Measurements from ENCODE around the gene MEGF6. TPM values are rescaled to one million over a fixed set of nuclear protein-coding genes. Genes with fewer than 3 reads are reported as not detected.

MEGF6 gene
- total and polyA plus RNA-seq, 7 donors = 0.67 to 5.5 (median 3.7) TPM

GRCh38 chr1:3646596-3646995 is 35.3 kb upstream of the MEGF6 start:
- Histone ChIP-seq H3K36me3 (ENCODE audit: insufficient read depth in 1 of 2, low read depth in 1 of 2) (peaks cover 0 to 42% of the 10 kb centered on the region in 2 donors), H3K9me3 (no peaks in the 10 kb centered on the region), H3K4me3 (no peak overlapping the region), H3K4me1 (peaks cover 8% of the 10 kb centered on the region), H3K27ac (no peak overlapping the region), H3K27me3 (ENCODE audit: insufficient read depth in 3 of 3, low read length in 2 of 3) (peaks cover 0 to 14% (median 13%) of the 10 kb centered on the region in 3 donors)
- intact Hi-C loops (cut with DNase I) = loop anchor here in 1 of 2 donors (10.0 kb wide), 1 partner anchor 258 kb away; the partner anchor contains the start of gene C1orf174
- no peak for TF ChIP-seq CTCF (IDR thresholded peaks at IDR 0.05)
- ATAC-seq = no peak
- 92 to 94% (median 92%) methylated on average over 20 of the region's 20 CpGs for WGBS, 3 donors
- no peak for DNase-seq

- H3K36me3 ChIP-seq (ENCODE audit: insufficient read depth in 1 of 2, low read depth in 1 of 2) = peaks cover 0 to 42% of the 10 kb centered on the region in 2 donors
Measured at GRCh38 chr1:3645666-3646355, 34.5 kb upstream of the MEGF6 start.

GRCh38 chr1:3645247-3645646 is 33.9 kb upstream of the MEGF6 start:
- peaks cover 8% of the 10 kb centered on the region for H3K4me1 ChIP-seq
- H3K9me3 ChIP-seq = no peaks in the 10 kb centered on the region
- no peak overlapping the region for H3K4me3 ChIP-seq
- DNase-seq (no peak), ATAC-seq (no peak)
- intact Hi-C loops (cut with DNase I) = loop anchor here in 1 of 2 donors (10.0 kb wide), 1 partner anchor 260 kb away; the partner anchor contains the start of gene C1orf174
- 93 to 98% (median 93%) methylated on average over 43 of the region's 43 CpGs for WGBS, 3 donors
- peaks cover 0 to under 1% (median 0%) of the 10 kb centered on the region in 3 donors for H3K27me3 ChIP-seq (ENCODE audit: insufficient read depth in 3 of 3, low read length in 2 of 3)
- H3K27ac ChIP-seq = no peak overlapping the region
- TF ChIP-seq CTCF (IDR thresholded peaks at IDR 0.05) = no peak
- peaks cover 0 to 42% of the 10 kb centered on the region in 2 donors for H3K36me3 ChIP-seq (ENCODE audit: insufficient read depth in 1 of 2, low read depth in 1 of 2)

More at GRCh38 chr1:3645666-3646355, 34.5 kb upstream of the MEGF6 start:
- Histone ChIP-seq H3K27ac (no peak overlapping the region), H3K27me3 (ENCODE audit: insufficient read depth in 3 of 3, low read length in 2 of 3) (peaks cover 0 to 6% (median 5%) of the 10 kb centered on the region in 3 donors), H3K4me1 (peaks cover 8% of the 10 kb centered on the region), H3K4me3 (no peak overlapping the region), H3K9me3 (no peaks in the 10 kb centered on the region)
- ATAC-seq = no peak
- no peak for TF ChIP-seq CTCF (IDR thresholded peaks at IDR 0.05)
- intact Hi-C loops (cut with DNase I) = loop anchor here in 1 of 2 donors (10.0 kb wide), 1 partner anchor 259 kb away; the partner anchor contains the start of gene C1orf174
- WGBS, 3 donors = 94 to 96% (median 95%) methylated on average over 27 of the region's 27 CpGs
- DNase-seq = no peak

GRCh38 chr1:3644273-3644672 is 33.0 kb upstream of the MEGF6 start:
- 87 to 92% (median 90%) methylated on average over 13 to 19 of the region's 25 CpGs for WGBS, 3 donors
- H3K36me3 ChIP-seq (ENCODE audit: insufficient read depth in 1 of 2, low read depth in 1 of 2) = peaks cover 0 to 43% of the 10 kb centered on the region in 2 donors
- intact Hi-C loops (cut with DNase I) = loop anchor here in 1 of 2 donors (10.0 kb wide), 1 partner anchor 261 kb away; the partner anchor contains the start of gene C1orf174
- peaks cover 7% of the 10 kb centered on the region for H3K4me1 ChIP-seq
- DNase-seq = no peak
- no peaks in the 10 kb centered on the region for H3K9me3 ChIP-seq
- no peak overlapping the region for H3K27ac ChIP-seq
- no peaks in the 10 kb centered on the region for H3K27me3 ChIP-seq (ENCODE audit: insufficient read depth in 3 of 3, low read length in 2 of 3)
- H3K4me3 ChIP-seq = no peak overlapping the region
- ATAC-seq = no peak
- TF ChIP-seq CTCF (IDR thresholded peaks at IDR 0.05) = no peak
